B cell (primary cell): Measurements from ENCODE around the gene BCL2. TPM values are rescaled to one million over a fixed set of nuclear protein-coding genes. Genes with fewer than 3 reads are reported as not detected.
A peak's percentile ranks its signal among the peaks of the same experiment; 100 is the strongest.

Experiments used
- ATAC-seq: fragments of 200-7000 bp; cut with Tn5 transposase; one replicate; pipeline ENCODE4 v1.10.0; 2021; ENCODE audit warnings: low read depth, mild to moderate bottlenecking, moderate number of reproducible peaks, moderate library complexity
- CTCF ChIA-PET: fragments of 350-600 bp; sonication (Branson Sonifier 250); formaldehyde crosslinking; loops from one replicate; lab custom pipeline; 2021; ENCODE audit warnings: antibody characterized with exemption, inconsistent platforms; lab: Charles Lee
- POLR2A ChIA-PET: fragments of 350-600 bp; sonication (Branson Sonifier 250); formaldehyde crosslinking; loops from one replicate; lab custom pipeline; 2021; ENCODE audit warnings: antibody characterized with exemption; lab: Charles Lee
- DNase-seq: peaks from one replicate; pipeline ENCODE4 v3.0.0; 2013
- H2AFZ ChIP-seq: 2 replicates; pipeline ENCODE4 v1.6.1; 2012; ENCODE audit warnings: mild to moderate bottlenecking, low read depth, low read length; ENCODE audit not compliant: insufficient read depth, poor library complexity, severe bottlenecking
- H3K27ac ChIP-seq, 2 donors: 1 replicate in 1 of 2; 2 replicates in 1 of 2; pipeline ENCODE4 v1.5.1; 2012 to 2013; ENCODE audit warnings: low read length in 2 of 2, mild to moderate bottlenecking in 2 of 2, moderate library complexity in 1 of 2
- H3K27me3 ChIP-seq, 4 experiments: fragments of 200-600 bp in 1 of 4; sonication (generic) in 1 of 4; replicated peaks in 1 of 4; 1 replicate in 2 of 4; 2 replicates in 2 of 4; pipeline versions ENCODE4 v1.6.1 to v1.7.0; 2013 to 2016; ENCODE audit warnings: low read length in 3 of 4, mild to moderate bottlenecking in 2 of 4, mixed read lengths in 1 of 4, moderate library complexity in 1 of 4; ENCODE audit not compliant: insufficient read depth in 4 of 4, control insufficient read depth in 3 of 4; ENCODE audit errors: control extremely low read depth in 1 of 4
- H3K36me3 ChIP-seq, 2 experiments: replicated peaks in 1 of 2; 1 replicate in 1 of 2; 2 replicates in 1 of 2; pipeline versions ENCODE4 v1.6.1 to v1.7.1; 2013; ENCODE audit warnings: low read length in 1 of 2; ENCODE audit not compliant: insufficient read depth in 2 of 2, control insufficient read depth in 1 of 2; ENCODE audit errors: control extremely low read depth in 1 of 2, extremely low read depth in 1 of 2
- H3K4me1 ChIP-seq, 2 donors: fragments of 200-600 bp in 1 of 2; sonication (generic) in 1 of 2; 1 replicate in 1 of 2; 2 replicates in 1 of 2; pipeline versions ENCODE4 v1.5.1 to v1.6.1; 2013 to 2017; ENCODE audit warnings: low read length in 2 of 2; ENCODE audit not compliant: control insufficient read depth in 2 of 2, insufficient read depth in 2 of 2
- H3K4me2 ChIP-seq: replicated peaks from 2 replicates; pipeline ENCODE3; 2012; ENCODE audit warnings: mild to moderate bottlenecking, low read depth, low read length; ENCODE audit not compliant: poor library complexity, severe bottlenecking
- H3K4me3 ChIP-seq, 5 experiments: fragments of 200-600 bp in 1 of 5; sonication (generic) in 1 of 5; 1 replicate in 3 of 5; 2 replicates in 2 of 5; pipeline versions ENCODE4 v1.5.1 to v1.7.0; 2011 to 2016; ENCODE audit warnings: low read length in 4 of 5, mild to moderate bottlenecking in 4 of 5, low read depth in 2 of 5, control low read depth in 1 of 5, moderate library complexity in 1 of 5; ENCODE audit not compliant: insufficient read depth in 1 of 5; ENCODE audit errors: control extremely low read depth in 1 of 5, extremely low read depth in 1 of 5
- H3K79me2 ChIP-seq: fragments of 200-600 bp; sonication (generic); one replicate; pipeline ENCODE4 v1.6.0; 2016; ENCODE audit warnings: low read length; ENCODE audit not compliant: control insufficient read depth, insufficient read depth
- H3K9ac ChIP-seq: fragments of 200-600 bp; sonication (generic); 2 replicates; pipeline ENCODE4 v1.6.1; 2017; ENCODE audit warnings: mild to moderate bottlenecking, low read length, moderate library complexity
- H3K9me3 ChIP-seq, 3 donors: one replicate each; pipeline versions ENCODE4 v1.6.1 to v1.7.1; 2013; ENCODE audit warnings: low read length in 2 of 3; ENCODE audit not compliant: control insufficient read depth in 2 of 3, insufficient read depth in 1 of 3; ENCODE audit errors: control extremely low read depth in 1 of 3
- H4K20me1 ChIP-seq: 2 replicates; pipeline ENCODE4 v1.6.0; 2012; ENCODE audit warnings: mild to moderate bottlenecking, low read length; ENCODE audit not compliant: insufficient read depth, control insufficient read depth, poor library complexity, severe bottlenecking
- H3K27ac Mint-ChIP-seq: one replicate; pipeline ENCODE4 v1.8.0; 2021; ENCODE audit warnings: mixed read lengths
- H3K27me3 Mint-ChIP-seq: one replicate; pipeline ENCODE4 v1.8.0; 2021; ENCODE audit warnings: mixed read lengths
- H3K4me1 Mint-ChIP-seq: one replicate; pipeline ENCODE4 v1.8.0; 2021; ENCODE audit warnings: mixed read lengths
- H3K4me3 Mint-ChIP-seq: one replicate; pipeline ENCODE4 v1.8.0; 2021; ENCODE audit warnings: mixed read lengths
- H3K9me3 Mint-ChIP-seq: one replicate; pipeline ENCODE4 v1.8.0; 2022; ENCODE audit warnings: mixed read lengths; ENCODE audit not compliant: insufficient read depth
- EZH2 ChIP-seq: IDR thresholded peaks from 2 replicates; pipeline ENCODE4 v1.6.1; 2012; ENCODE audit warnings: borderline replicate concordance, low read depth, mild to moderate bottlenecking, moderate library complexity, low read length; ENCODE audit not compliant: insufficient read depth, poor library complexity, severe bottlenecking
- WGBS: methylation state at CpG from one replicate; pipeline ENCODE4 v1.1.5; 2013; ENCODE audit warnings: missing lambda C conversion rate; ENCODE audit not compliant: insufficient coverage; 5-methylcytosine and 5-hydroxymethylcytosine counted together
- intact Hi-C: fragments of 100-400 bp; cut with micrococcal nuclease; formaldehyde crosslinking; loops from one replicate; pipeline ENCODE4 v1.10.0; 2022
- polyA plus RNA-seq: library from polyadenylated mRNA; depleted of rRNA; stranded (reverse); fragments of >200 nt; gene quantifications from 2 replicates; pipeline ENCODE4 v1.2.3, GENCODE V29; 2012
- total RNA-seq, 2 donors: library from RNA; stranded (reverse); fragments of 120-200 nt in 1 of 2; gene quantifications; 1 replicate in 1 of 2; 2 replicates in 1 of 2; pipeline versions ENCODE4 v1.2.3 to v1.2.4, GENCODE V29; 2013 to 2022
- TF ChIP-seq, protein P1 (sequence below): fragments of 200-600 bp; IDR thresholded peaks from one replicate; pipeline ENCODE4 v1.8.0; 2022; ENCODE audit warnings: antibody characterized with exemption, mild to moderate bottlenecking

Gene BCL2
- total and polyA plus RNA-seq, 2 donors (not counting 1 experiment from before 2014, with no cell fraction given), result 27.6 to 144 TPM

DNA sequence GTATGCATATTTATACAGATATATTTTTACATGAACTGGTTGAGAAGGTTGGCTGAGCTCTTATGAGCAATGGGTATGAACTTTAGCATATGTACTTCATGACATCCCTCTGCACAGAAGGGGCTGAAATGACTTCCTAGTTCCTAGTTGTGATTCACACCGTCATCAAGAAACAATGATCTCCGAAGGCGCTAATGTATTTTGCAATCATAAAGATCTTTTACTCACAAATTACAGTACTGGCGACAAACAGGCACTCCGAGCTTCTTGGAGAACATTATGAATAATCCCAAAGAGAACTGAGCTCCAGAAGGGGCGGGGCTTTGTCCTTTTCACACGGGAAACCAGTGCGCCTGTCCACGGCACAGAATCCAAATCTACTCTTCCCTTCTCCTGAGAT, 18.1 kb downstream of the BCL2 start:
- H3K27ac ChIP-seq, result no peak overlapping the region
- H3K36me3 ChIP-seq, result peaks cover 0 to 31% of the 10 kb centered on the region in 2 experiments
- WGBS, result 93% methylated on average over 6 of the region's 9 CpGs
- H3K27me3 ChIP-seq, result no peaks in the 10 kb centered on the region
- ATAC-seq (no peak), DNase-seq (no peak)
- H3K27ac Mint-ChIP-seq, result peak overlapping the region; percentile 56
- no peaks in the 10 kb centered on the region for H3K9me3 ChIP-seq
- no peak overlapping the region for H3K4me3 ChIP-seq
- H3K4me3 Mint-ChIP-seq, result peak overlapping the region; percentile 42
- CTCF ChIA-PET, result interaction anchor here (0.7 to 3.1 kb wide), 4 partner anchors 11 to 170 kb away, joined by 3 to 15 read pairs (median 8); no protein-coding TSS in a partner anchor
- peaks cover 36% of the 10 kb centered on the region in 2 donors for H3K4me1 ChIP-seq
- no peaks in the 10 kb centered on the region for H3K9me3 Mint-ChIP-seq
- no peaks in the 10 kb centered on the region for H4K20me1 ChIP-seq
- peaks cover 99% of the 10 kb centered on the region for H3K79me2 ChIP-seq
- H3K4me2 ChIP-seq, result peak overlapping the region; percentile 16
- peaks cover 77% of the 10 kb centered on the region for H3K4me1 Mint-ChIP-seq
- intact Hi-C loops, result no loop called here
- H3K9ac ChIP-seq, result no peak overlapping the region
- POLR2A ChIA-PET, result no interaction called here
- no peaks in the 10 kb centered on the region for H3K27me3 Mint-ChIP-seq
- TF ChIP-seq, protein P1, sequence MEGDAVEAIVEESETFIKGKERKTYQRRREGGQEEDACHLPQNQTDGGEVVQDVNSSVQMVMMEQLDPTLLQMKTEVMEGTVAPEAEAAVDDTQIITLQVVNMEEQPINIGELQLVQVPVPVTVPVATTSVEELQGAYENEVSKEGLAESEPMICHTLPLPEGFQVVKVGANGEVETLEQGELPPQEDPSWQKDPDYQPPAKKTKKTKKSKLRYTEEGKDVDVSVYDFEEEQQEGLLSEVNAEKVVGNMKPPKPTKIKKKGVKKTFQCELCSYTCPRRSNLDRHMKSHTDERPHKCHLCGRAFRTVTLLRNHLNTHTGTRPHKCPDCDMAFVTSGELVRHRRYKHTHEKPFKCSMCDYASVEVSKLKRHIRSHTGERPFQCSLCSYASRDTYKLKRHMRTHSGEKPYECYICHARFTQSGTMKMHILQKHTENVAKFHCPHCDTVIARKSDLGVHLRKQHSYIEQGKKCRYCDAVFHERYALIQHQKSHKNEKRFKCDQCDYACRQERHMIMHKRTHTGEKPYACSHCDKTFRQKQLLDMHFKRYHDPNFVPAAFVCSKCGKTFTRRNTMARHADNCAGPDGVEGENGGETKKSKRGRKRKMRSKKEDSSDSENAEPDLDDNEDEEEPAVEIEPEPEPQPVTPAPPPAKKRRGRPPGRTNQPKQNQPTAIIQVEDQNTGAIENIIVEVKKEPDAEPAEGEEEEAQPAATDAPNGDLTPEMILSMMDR, result no peak
- no peak for TF ChIP-seq EZH2
- H2AFZ ChIP-seq, result no peak overlapping the region

DNA sequence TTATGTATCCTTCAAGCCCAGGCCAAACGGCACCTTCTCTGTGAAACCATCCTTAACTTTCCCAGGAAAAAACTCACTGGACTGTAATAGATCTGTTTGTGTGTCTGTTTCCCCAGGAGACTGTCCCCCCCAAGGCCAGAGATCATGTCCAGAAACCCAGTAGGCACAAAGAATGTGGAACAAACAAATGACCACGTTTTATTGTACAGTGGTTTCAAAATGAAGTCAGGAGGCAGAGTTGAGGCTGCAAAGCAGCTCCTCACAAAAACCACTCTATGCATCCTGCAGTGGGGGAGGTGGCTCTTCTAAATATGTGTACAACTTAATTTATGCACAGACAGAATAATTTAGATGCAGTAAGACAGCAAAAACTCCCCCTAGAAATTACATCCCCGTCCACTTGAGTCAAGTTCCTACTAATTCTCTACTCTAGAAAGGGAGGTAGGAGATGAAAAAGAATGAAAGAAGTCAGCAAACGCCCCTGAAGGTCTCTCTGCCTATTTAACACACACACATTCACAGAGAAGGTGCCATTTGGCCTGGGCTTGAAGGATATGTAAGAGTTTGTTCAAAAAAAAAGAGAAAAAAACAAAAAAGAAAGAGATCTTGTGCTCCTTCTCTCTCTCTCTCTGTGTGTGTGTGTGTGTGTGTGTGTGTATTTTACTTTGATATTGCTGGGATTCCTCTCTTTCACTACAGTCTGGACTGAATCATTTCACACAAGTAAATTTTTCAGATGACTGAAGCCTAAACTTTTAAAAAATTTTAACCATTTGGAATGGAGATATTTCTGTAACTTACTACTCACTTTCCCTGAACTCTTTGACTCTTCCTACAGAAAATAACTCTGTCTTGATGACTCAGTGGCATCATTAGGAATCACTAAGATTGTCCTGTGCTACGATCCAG, 19.5 kb downstream of the BCL2 start:
- Histone ChIP-seq H3K27me3 (no peaks in the 10 kb centered on the region), H2AFZ (no peak overlapping the region), H3K4me3 (no peak overlapping the region), H3K9me3 (no peaks in the 10 kb centered on the region), H3K9ac (no peak overlapping the region), H3K36me3 (peaks cover 0 to 31% of the 10 kb centered on the region in 2 experiments), H3K27ac (peak overlapping the region in 1 of 2 donors; percentile 54), H4K20me1 (no peaks in the 10 kb centered on the region), H3K4me2 (peak overlapping the region; percentile 22), H3K4me1 (peaks cover 45 to 46% of the 10 kb centered on the region in 2 donors), H3K79me2 (peaks cover 99% of the 10 kb centered on the region)
- peak overlapping the region; percentile 83 for H3K27ac Mint-ChIP-seq
- peak; percentile 21 for ATAC-seq
- H3K4me1 Mint-ChIP-seq, result peaks cover 77% of the 10 kb centered on the region
- no peaks in the 10 kb centered on the region for H3K27me3 Mint-ChIP-seq
- no peaks in the 10 kb centered on the region for H3K9me3 Mint-ChIP-seq
- no peak for TF ChIP-seq EZH2
- TF ChIP-seq, protein P1, result no peak
- peak overlapping the region; percentile 8 for H3K4me3 Mint-ChIP-seq
- POLR2A ChIA-PET, result no interaction called here
- DNase-seq, result no peak
- CTCF ChIA-PET, result no interaction called here
- intact Hi-C loops, result no loop called here
- WGBS, result 75% methylated on average over 1 of the region's 5 CpGs
